ENCODE measurements around the gene NFX1. TPM values are rescaled to one million over a fixed set of nuclear protein-coding genes. Genes with fewer than 3 reads are reported as not detected.

The NFX1 gene
- total RNA-seq, 1 donor from 2014 or later = 31.6 TPM

DNA sequence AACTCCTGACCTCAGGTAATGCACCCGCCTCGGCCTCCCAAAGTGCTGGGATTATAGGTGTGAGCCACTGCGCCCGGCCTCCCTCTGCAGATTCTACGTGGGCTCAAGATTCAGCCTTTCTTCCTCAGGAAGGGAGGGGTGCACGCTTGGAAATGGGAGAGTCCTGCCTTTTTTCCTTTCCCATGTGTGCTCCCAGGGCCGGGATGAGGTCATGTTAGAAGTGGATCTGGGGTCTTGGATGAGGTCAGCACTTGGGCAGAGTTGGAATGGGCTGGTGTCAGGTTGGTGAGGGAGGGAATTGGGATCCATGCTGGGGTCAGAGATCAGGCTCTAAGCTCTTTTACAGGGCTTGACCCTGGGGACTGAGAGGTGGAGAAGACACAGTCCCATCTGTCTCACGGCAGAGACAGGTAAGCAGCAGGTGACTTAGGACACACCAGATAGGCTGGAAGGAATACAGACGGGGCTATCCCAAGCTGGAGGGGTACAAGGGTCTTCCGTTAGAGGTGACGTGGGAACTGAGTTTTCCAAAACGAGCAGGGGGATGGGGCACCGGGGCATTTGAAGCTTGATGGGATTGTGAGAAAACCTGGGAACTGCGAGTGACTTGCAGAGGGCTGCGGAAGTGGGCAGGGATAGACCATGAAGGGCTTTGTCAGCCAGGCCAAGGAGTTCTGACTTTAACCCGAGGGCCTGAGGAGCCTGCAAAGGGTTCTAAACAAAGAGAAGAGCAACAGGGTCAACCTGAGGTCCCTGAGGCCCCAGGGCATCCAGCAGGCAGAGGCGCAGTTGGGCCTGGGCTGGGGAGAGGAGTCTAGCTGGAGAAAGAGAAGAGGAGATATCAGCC, 113.8 kb downstream of the NFX1 start:
- ATAC-seq = peak; percentile 60
- intact Hi-C loops (cut with micrococcal nuclease) = no loop called here
- no peak for DNase-seq

DNA sequence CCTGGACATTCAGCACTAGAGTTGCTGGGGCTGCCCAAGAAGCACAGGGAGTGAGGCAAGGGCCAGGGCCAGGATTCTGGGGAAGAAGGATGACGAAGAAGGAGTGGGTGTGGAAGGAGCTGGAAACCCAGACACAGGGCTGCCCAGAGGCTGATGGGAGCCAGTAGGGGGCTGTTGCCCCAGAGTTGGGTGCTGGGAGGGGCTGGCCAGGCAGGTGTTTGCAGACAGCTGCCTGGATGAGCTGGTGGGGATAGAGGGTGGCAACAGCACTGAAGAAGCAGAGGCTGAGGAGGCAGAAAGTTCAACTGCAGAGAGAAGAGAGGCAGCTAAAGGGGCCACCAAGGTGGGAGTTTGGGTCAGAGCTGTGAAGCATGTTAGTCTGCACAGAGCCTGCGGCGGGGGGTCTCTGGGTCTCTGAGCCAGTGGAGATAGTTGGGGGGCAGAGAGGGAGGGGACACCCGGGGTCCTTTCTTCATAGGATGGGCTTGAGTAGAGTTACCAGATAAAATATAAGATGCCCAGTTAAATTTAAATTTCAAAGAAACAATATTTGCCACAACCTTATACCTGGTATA, 114.6 kb downstream of the NFX1 start:
- intact Hi-C loops (cut with micrococcal nuclease) = no loop called here
- ATAC-seq (peak; percentile 18), DNase-seq (no peak)

GRCh38 chr9:33407061-33407460, 116.7 kb downstream of the NFX1 start:
- DNase-seq (no peak), ATAC-seq (no peak)
- intact Hi-C loops (cut with micrococcal nuclease) = no loop called here

GRCh38 chr9:33408087-33408486, 117.8 kb downstream of the NFX1 start:
- no peak for ATAC-seq
- intact Hi-C loops (cut with micrococcal nuclease) = no loop called here
- no peak for DNase-seq

DNA sequence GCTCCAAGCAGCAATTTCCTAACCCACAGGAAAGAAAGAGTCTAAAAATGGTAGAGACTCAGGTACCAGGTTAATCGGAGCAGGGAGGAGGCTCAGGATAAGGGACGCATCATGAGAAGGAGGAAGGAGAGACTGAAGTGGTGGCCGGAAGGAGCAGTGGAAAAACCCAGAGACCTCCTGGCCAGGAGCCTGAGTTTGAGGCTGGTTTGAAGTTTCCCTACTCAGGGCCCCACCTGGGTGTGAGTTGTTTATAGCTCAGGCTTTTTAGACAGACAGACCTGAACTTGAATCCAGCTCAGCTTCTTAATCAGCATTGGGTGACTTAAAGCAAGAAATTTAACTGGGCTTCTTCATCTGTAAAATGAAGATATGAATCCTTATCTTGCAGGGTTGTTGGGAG, 124.0 kb downstream of the NFX1 start:
- intact Hi-C loops (cut with micrococcal nuclease) = no loop called here
- ATAC-seq (no peak), DNase-seq (no peak)

DNA sequence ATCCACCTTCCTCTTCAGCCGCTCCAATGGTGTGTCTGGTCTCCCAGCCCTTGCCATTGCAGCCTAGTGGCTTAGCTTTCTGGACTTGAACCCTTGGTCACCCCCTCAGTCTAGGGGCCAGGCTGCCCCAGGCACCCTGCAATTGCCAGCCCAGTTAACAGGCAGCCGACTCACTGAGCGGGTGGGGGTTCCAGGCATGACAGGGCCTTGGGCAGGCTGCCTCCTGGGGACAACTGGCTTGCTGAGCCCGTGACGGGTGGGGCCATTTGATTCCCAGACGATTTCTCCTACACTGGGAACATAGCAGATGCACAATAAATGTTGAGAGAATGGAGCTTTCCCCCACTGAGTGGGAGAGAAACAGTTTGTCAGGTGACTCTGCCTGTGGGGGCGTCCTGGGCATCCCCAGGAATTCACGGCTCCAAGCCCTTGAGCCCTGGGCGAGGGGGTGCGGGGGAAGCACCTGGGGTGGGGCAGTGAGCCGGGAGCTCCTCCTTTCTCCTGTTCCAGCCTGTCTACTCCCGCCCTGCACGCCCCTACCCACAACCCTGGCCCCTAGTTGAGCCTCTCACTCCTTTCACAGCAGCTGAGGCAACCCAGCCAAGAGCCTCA, 124.7 kb downstream of the NFX1 start:
- no peak for ATAC-seq
- DNase-seq = no peak
- intact Hi-C loops (cut with micrococcal nuclease) = no loop called here

- DNase-seq (peak; percentile 86), ATAC-seq (peak; percentile 85)
- intact Hi-C loops (cut with micrococcal nuclease) = no loop called here
Observed at GRCh38 chr9:33415501-33416038, 125.3 kb downstream of the NFX1 start.

DNA sequence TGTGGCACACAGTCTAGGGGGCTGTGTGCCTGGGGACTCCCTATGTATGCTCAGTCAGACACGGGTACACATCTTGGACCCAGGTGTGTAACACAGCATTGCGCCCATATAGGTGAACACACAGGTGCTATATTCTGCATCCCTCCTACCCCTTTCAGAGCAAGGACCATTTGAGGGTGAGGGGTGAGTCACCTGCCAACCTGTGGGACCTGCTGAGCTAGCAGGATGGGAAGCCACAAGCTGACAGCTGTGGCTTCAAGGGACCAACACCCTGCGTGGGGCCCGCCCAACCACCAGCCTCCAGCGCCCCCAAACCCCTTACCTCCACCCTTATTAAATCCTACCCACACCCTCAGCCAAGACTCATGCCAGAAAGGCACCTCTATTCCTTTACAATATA, 126.7 kb downstream of the NFX1 start:
- DNase-seq (no peak), ATAC-seq (no peak)
- intact Hi-C loops (cut with micrococcal nuclease) = no loop called here

- intact Hi-C loops (cut with micrococcal nuclease) = no loop called here
- DNase-seq (no peak), ATAC-seq (no peak)
Observed at GRCh38 chr9:33418090-33418489, 127.8 kb downstream of the NFX1 start.

- intact Hi-C loops (cut with micrococcal nuclease) = no loop called here
- no peak for DNase-seq
- ATAC-seq = no peak
Observed at GRCh38 chr9:33419708-33420303, 129.5 kb downstream of the NFX1 start.

Other genes with a start within 250 kb of the NFX1 start
- 16.3 TPM for gene SMU1, start 213.8 kb upstream of the NFX1 start, total RNA-seq
- 42.5 TPM for gene B4GALT1, start 123.2 kb upstream of the NFX1 start, total RNA-seq
- not detected for gene SPINK4, start 50.3 kb upstream of the NFX1 start, total RNA-seq
- gene BAG1, start 25.8 kb upstream of the NFX1 start, total RNA-seq = 161 TPM
- gene CHMP5, start 25.5 kb upstream of the NFX1 start, total RNA-seq = 49.4 TPM
- gene AQP7, start 112.1 kb downstream of the NFX1 start, total RNA-seq = 173 TPM
- 14.8 TPM for gene AQP3, start 157.1 kb downstream of the NFX1 start, total RNA-seq
- 12.7 TPM for gene NOL6, start 183.4 kb downstream of the NFX1 start, total RNA-seq
- 0.89 TPM for gene ANKRD18B, start 233.7 kb downstream of the NFX1 start, total RNA-seq

All from left ventricle myocardium superior (tissue), 1 donor.